T-helper 1 cell treated with Interleukin-12 subunit alpha and Interleukin-12 subunit beta and Interleukin-4 antibody, amounts not matched to agents 30 μg/mL and 1 μg/mL, for 36 hours (primary cell): Measurements from ENCODE around the gene SNX30.

Source experiments
- H3K27ac Mint-ChIP-seq: one replicate; pipeline ENCODE4 v1.8.0; 2021; ENCODE audit warnings: mild to moderate bottlenecking, mixed read lengths
- H3K27me3 Mint-ChIP-seq: one replicate; pipeline ENCODE4 v1.8.0; 2021; ENCODE audit warnings: low read depth, mixed read lengths
- H3K36me3 Mint-ChIP-seq: one replicate; pipeline ENCODE4 v1.8.0; 2021; ENCODE audit warnings: low read depth, mixed read lengths
- H3K4me1 Mint-ChIP-seq: one replicate; pipeline ENCODE4 v1.8.0; 2021; ENCODE audit warnings: low read depth, mixed read lengths
- H3K4me3 Mint-ChIP-seq: one replicate; pipeline ENCODE4 v1.8.0; 2021; ENCODE audit warnings: mild to moderate bottlenecking, moderate library complexity, mixed read lengths
- H3K9me3 Mint-ChIP-seq: one replicate; pipeline ENCODE4 v1.8.0; 2021; ENCODE audit warnings: mixed read lengths

The SNX30 gene

DNA sequence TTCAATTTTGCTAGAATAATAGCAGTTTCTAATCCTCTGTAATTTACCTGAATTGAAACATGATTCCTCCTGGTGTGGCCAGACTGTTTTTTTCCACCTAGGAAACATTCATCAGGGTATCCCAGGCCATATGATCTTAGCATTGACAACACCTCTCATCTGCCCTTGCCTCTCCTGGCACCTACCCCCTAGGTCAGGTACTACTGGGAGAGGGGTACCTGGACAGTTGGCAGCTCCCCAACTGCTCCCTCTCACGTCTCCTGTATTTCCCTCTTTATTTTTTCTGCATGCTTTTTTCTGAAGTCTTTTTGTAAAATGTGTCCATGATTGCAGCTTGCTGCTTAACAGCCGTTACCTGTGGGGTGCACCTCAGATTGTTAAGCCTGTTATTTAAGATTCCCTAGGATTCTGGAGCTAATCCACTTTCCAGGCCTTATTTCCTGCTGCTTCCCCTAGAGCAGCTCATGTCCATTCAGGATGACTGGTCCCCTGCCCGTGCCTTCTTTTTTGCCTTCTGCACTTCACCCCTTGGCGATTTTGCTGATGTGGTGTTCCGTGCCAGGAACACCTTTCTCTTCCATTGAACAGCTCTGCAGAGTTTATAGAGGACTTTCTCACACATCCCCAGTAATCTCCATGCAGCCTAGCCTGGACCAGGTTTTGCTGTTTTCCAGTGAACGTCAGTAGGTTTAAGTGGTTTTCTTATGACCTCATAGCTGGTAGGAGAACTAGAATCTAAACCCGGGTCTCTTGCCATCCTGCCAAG lies 33.6 kb downstream of the SNX30 start:
- Mint-ChIP-seq H3K4me3 (no peak overlapping the region), H3K4me1 (peaks cover 18% of the 10 kb centered on the region), H3K36me3 (no peaks in the 10 kb centered on the region), H3K27me3 (peaks cover 9% of the 10 kb centered on the region), H3K9me3 (no peaks in the 10 kb centered on the region), H3K27ac (no peak overlapping the region)

DNA sequence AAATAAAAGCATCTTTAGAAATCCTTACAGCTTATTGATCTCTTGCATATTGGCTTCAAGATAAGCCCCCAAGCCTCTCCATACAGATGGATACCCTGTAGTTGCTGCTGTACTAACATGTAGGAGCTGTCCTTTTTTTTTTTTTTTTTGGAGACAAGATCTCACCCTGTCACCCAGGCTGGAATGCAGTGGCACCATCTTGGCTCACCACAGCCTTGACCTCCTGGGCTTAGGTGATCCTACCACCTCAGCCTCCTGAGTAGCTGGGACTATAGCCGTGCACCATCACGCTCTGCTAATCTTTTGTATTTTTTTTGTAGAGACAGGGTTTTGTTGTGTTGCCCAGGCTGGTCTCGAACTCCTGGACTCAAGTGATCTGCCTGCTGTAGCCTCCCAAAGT lies 35.4 kb downstream of the SNX30 start:
- Mint-ChIP-seq H3K27me3 (peaks cover 9% of the 10 kb centered on the region), H3K4me3 (no peak overlapping the region), H3K36me3 (no peaks in the 10 kb centered on the region), H3K9me3 (no peaks in the 10 kb centered on the region), H3K27ac (no peak overlapping the region), H3K4me1 (peaks cover 11% of the 10 kb centered on the region)

DNA sequence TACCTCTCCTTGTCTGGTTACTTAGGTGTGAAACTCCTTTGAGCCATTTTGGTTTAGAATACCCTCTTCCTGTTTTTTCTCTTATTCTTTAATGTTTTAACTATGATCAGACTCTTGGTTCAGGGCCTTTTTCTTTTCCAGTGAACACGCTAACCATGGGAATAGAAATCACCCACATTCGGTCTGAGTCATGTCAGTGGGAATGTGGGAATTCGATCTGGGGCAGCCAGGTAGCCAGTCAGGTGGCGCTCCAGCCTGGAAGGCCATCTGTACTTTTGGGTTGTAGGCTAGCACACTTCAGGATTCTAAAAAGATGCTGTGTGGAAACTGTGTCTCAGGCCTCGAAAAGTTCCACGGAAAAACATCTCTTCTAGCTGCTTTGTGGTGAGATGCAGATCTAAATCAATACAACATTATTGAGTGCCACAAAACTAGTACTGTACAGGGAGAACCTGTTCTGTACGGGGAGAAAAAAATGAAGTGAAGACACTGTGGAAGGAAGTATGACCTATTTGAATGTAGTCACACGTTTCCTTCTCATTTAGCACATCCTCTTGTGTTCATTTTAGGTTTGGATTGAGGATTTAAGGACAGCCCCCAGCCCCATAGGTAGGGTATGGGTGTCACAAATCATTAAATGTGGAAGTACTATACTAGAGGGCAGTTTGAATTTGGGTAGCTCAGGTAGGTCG lies 36.4 kb downstream of the SNX30 start:
- peaks cover 9% of the 10 kb centered on the region for H3K27me3 Mint-ChIP-seq
- peaks cover 11% of the 10 kb centered on the region for H3K4me1 Mint-ChIP-seq
- H3K9me3 Mint-ChIP-seq = no peaks in the 10 kb centered on the region
- H3K4me3 Mint-ChIP-seq = no peak overlapping the region
- no peak overlapping the region for H3K27ac Mint-ChIP-seq
- no peaks in the 10 kb centered on the region for H3K36me3 Mint-ChIP-seq

DNA sequence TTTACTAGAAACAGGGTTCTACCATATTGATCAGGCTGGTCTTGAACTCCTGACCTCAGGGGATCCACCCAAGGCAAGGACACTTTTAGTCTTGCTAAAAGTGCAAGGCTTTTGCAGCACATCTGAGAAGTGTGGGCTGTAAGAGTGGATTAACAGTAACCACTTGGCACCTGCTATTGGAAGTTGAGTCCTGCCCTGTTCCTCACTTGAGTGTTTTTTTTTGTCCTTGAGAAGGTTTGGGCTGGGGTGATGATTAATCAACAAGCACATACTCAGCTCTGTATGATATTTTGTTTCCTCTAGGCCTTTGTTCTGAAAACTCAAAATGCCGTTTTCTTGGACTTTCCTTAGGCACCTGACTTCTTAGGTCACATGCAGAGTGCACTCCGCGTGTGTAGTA lies 37.4 kb downstream of the SNX30 start:
- peaks cover 5% of the 10 kb centered on the region for H3K27me3 Mint-ChIP-seq
- H3K27ac Mint-ChIP-seq = no peak overlapping the region
- H3K36me3 Mint-ChIP-seq = no peaks in the 10 kb centered on the region
- no peak overlapping the region for H3K4me3 Mint-ChIP-seq
- H3K4me1 Mint-ChIP-seq = peaks cover 15% of the 10 kb centered on the region
- H3K9me3 Mint-ChIP-seq = no peaks in the 10 kb centered on the region

DNA sequence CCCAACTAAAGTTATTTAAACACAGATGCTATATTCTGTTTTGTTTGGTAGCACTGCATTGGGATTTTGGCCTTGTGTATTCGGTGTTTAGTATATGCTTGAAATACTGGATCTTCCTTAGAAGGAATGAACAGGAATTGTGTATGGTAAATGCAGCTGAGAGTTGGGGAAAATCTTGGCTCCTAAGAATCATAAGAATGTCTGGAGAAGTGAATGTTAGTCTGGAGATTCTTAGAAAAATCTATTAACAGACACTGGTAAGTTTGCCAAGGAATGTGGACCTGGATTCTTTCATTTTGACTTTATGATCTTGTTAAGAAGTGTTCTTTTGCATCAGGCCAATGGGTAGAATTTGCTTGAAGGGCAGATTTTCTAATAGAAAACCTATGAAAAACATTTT lies 38.9 kb downstream of the SNX30 start:
- Mint-ChIP-seq H3K4me1 (peaks cover 17% of the 10 kb centered on the region), H3K27me3 (no peaks in the 10 kb centered on the region), H3K27ac (no peak overlapping the region), H3K4me3 (no peak overlapping the region), H3K36me3 (no peaks in the 10 kb centered on the region), H3K9me3 (no peaks in the 10 kb centered on the region)

DNA sequence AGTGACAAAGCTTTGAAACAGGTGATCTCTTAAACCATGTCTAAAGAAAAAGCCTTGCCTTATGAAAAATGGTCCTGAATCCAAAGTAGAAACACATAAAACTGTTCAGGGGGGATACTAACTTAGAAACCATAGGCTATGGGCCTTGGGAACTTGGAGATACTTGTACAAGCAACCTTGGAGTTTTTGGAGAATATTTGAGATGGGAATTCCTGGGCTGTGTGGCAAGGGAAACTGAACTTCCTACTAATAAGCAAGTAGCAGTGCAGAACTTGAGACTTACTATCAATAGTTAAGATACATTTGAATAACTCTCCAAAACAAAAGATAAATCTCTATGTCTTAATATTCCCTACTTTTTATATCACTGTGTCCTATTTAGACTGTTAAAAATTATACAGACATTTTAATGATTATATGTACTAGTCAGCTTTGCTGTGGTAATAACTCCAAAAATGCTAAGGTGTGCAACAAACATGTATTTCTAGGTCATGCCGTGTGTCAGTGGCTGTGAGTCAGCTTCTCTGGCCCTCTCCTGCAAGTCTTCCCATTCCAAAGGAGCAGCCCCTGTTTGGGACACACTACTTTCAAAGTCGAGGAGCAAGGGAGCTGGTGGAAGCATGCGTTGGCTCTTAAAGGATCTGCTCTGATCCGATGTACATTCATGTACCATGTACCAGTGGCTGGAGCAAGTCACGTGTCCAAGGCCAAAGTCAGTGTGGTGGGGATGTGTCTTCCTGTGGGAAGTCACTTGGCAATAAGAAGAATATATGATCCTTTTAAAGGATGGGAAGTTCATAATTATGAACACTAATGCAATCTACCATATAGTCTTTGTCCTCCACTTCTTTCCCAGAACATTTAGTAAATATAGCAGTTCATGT lies 39.6 kb downstream of the SNX30 start:
- Mint-ChIP-seq H3K4me3 (no peak overlapping the region), H3K27me3 (no peaks in the 10 kb centered on the region), H3K4me1 (peaks cover 17% of the 10 kb centered on the region), H3K36me3 (no peaks in the 10 kb centered on the region), H3K9me3 (no peaks in the 10 kb centered on the region), H3K27ac (no peak overlapping the region)

DNA sequence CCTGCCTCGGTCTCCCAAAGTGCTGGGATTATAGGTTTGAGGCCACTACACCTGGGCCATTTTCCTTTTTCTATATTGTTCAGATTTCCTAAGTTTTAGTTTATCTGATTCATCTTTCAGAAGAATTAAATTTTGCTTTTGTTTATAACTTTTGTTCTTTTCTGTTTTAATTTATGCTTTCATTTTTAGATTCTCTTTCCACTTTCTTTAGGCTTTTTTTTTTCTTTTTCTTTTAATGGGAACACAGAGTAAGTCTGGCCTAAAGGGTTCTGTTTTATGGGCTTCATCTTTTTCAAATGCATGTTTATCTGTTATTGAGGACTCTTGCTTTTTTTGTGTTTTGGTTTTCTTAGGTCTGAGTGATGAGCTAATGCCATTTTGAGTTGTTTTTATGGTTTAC lies 42.1 kb downstream of the SNX30 start:
- peaks cover 9% of the 10 kb centered on the region for H3K4me1 Mint-ChIP-seq
- H3K27me3 Mint-ChIP-seq = no peaks in the 10 kb centered on the region
- no peaks in the 10 kb centered on the region for H3K9me3 Mint-ChIP-seq
- no peak overlapping the region for H3K4me3 Mint-ChIP-seq
- H3K36me3 Mint-ChIP-seq = no peaks in the 10 kb centered on the region
- no peak overlapping the region for H3K27ac Mint-ChIP-seq

DNA sequence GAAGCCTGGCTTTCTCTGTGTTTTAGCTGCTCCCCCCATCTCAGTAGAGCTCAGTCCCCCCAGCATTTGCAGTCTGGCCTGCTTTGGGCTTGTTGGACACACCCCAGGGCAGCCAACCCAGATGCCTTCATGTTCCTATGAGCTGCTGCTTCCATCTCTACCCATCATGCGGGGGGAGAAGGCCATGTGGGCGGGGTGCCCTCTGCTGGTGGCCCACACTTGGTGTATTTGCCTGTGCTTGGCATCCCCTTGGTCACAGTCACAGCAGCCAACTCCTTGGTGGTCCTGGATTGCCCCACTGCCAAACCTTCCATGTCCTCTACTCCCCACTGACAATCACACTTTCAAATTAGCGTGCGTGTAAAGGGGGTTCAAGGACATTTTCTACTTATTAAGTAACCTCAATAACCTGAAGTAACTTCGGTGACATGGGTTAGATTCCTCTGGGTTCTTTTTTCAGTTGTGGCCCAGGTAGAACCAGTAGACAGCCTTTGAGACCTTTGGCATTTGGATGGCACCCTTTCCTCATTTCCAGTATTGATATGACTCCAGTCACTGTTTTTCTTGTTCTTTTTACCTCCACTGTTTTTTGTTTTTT lies 42.8 kb downstream of the SNX30 start:
- H3K4me1 Mint-ChIP-seq = peaks cover 9% of the 10 kb centered on the region
- H3K27me3 Mint-ChIP-seq = no peaks in the 10 kb centered on the region
- no peak overlapping the region for H3K4me3 Mint-ChIP-seq
- no peaks in the 10 kb centered on the region for H3K36me3 Mint-ChIP-seq
- no peaks in the 10 kb centered on the region for H3K9me3 Mint-ChIP-seq
- H3K27ac Mint-ChIP-seq = no peak overlapping the region

DNA sequence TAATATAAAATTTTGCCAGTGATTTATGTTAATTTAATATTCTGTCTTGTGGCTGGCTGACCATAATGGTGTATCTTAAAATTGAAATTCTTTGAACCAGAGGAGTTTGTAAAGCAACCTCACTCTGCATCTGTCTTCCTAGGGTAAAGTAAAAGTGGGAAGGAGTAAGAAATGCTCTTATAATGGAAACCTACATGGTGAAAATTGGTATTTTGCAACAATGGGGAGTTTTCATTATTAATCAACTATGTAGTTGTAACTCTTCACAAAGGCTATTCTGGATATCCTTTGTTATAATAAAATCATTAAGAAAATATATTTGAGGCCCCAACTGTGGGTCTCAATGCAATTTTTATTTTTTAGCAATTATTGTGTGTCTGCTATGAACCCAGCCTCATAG lies 44.2 kb downstream of the SNX30 start:
- no peak overlapping the region for H3K27ac Mint-ChIP-seq
- no peaks in the 10 kb centered on the region for H3K9me3 Mint-ChIP-seq
- peaks cover 7% of the 10 kb centered on the region for H3K4me1 Mint-ChIP-seq
- H3K4me3 Mint-ChIP-seq = no peak overlapping the region
- H3K27me3 Mint-ChIP-seq = no peaks in the 10 kb centered on the region
- H3K36me3 Mint-ChIP-seq = no peaks in the 10 kb centered on the region

DNA sequence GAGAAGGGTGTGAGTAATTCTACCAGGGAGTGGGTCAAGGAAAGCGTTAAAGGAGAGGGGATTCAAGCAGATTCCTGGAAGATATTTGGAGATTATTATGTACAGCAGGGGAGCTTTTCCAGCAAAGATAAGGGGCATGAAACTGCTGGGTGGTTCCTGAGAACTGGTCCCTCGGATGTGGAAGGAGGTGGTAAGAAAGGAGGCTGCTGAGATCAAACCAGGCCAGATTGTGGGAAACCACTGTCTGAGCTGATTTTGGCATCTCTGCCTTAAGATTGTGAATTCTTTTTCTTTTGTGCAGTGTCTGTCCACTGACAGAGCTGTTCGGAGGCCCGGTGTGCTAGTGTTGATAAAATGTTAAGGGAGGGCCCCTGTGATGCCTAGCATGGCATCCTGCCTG lies 45.4 kb downstream of the SNX30 start:
- no peak overlapping the region for H3K4me3 Mint-ChIP-seq
- no peaks in the 10 kb centered on the region for H3K36me3 Mint-ChIP-seq
- H3K4me1 Mint-ChIP-seq = peaks cover 7% of the 10 kb centered on the region
- H3K27ac Mint-ChIP-seq = no peak overlapping the region
- H3K27me3 Mint-ChIP-seq = no peaks in the 10 kb centered on the region
- no peaks in the 10 kb centered on the region for H3K9me3 Mint-ChIP-seq

DNA sequence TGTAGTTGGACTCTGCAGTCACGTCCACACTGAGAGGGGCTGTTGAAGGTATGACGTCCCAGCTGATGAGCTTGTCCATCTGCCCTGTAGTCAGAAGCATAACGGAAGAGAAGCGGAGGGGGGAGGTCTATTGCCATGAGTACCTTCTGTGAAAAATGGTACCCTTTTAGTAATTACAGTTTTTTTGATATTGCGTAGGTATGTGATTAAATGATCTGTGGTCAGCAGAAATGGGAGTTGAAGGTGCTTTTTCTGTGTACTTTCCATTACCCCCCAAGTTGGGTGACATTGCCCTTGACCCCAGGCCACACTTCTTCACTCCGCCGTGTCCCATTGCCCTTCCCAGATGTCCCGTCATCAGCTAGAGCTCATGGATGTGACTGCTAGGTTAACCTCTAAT lies 45.9 kb downstream of the SNX30 start:
- no peaks in the 10 kb centered on the region for H3K36me3 Mint-ChIP-seq
- no peak overlapping the region for H3K4me3 Mint-ChIP-seq

DNA sequence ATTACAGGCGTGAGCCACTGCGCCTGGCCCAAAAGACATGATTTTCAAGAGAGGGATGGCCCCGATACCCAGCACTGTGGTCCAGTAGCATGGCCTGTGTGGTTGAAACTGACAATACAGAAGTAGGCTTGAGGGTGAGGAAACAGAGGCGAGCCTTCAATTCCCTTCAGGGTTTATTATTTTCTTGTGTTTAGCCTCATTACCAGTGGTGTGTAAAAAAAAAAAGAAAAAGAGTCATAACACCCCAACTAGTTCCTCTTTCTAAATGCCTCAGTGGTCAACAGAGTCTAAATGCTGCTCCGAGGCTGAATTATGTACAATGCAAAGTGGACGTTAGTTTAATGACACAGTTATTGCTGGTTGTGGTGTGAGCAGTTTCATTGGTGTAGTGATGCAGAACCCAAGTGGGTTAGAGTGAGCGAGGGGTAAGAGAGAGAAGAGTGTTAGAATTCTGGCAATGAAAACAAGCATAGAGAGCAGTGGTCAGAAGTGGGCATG lies 58.8 kb downstream of the SNX30 start:
- Mint-ChIP-seq H3K9me3 (no peaks in the 10 kb centered on the region), H3K4me1 (no peaks in the 10 kb centered on the region), H3K27ac (no peak overlapping the region), H3K4me3 (no peak overlapping the region), H3K27me3 (no peaks in the 10 kb centered on the region), H3K36me3 (no peaks in the 10 kb centered on the region)

More for the DNA sequence above, 45.9 kb downstream of the SNX30 start:
- no peaks in the 10 kb centered on the region for H3K27me3 Mint-ChIP-seq
- no peaks in the 10 kb centered on the region for H3K9me3 Mint-ChIP-seq
- H3K4me1 Mint-ChIP-seq = peaks cover 7% of the 10 kb centered on the region
- H3K27ac Mint-ChIP-seq = no peak overlapping the region

DNA sequence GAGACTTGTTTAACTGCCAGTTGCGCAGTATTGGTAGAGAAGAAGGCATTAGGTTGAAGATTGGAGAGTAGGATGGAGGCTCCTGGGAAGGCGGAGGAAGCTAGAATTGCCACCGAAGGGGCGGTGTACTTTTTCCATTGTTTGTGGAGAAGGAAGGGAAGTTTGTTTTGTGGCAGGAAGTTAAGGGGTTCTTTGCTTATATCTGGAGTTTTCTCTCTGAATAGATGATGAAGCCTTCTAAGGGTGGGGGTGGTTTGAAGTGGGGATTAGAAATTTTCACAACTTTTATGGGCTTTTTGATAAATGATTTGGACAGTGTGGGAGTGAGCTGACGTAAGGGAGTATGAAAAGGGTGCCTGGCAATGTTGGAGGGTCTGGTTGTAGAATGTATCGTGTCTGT lies 59.3 kb downstream of the SNX30 start:
- Mint-ChIP-seq H3K4me1 (no peaks in the 10 kb centered on the region), H3K27me3 (no peaks in the 10 kb centered on the region), H3K4me3 (no peak overlapping the region), H3K27ac (no peak overlapping the region), H3K36me3 (no peaks in the 10 kb centered on the region), H3K9me3 (no peaks in the 10 kb centered on the region)

DNA sequence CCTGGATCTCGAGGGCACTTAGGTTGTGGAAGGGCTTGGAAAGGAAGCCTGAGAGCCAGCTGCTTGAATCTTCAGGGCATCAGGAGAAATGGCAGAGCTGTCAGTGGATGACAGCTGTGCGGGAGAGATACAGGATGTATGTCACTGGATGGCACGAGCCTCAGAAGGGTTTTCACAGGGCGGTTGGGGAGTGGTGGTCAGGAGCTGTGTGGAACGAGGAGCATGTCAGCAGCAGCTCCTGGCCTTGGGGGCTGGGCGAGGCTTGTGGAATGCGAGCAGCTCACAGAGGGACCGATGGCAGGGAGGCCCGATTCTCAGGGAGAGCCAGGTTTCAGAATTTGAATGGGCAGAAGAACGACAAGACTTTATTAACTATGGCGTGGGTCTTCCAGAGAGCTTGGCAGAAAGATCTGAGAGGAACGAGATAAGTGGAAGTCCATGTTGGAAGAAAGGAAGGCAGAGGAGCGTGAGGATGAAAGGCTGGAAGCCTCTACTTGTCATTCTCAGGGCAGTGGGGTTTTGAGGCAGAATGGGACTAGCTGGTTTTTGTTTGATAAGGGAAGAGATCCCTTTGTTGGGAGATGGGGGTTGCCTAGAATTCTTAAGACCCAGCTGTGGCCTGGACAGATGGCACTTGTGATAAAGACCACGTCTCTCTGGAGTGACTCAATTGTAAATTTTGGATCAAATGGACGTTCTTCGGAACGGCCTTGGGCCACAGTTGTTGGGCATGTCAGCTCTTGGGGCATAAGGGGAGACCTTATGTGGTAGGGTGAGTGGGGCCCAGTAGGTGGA lies 60.3 kb downstream of the SNX30 start:
- no peak overlapping the region for H3K4me3 Mint-ChIP-seq
- H3K27ac Mint-ChIP-seq = no peak overlapping the region
- H3K36me3 Mint-ChIP-seq = no peaks in the 10 kb centered on the region
- H3K4me1 Mint-ChIP-seq = no peaks in the 10 kb centered on the region
- H3K27me3 Mint-ChIP-seq = no peaks in the 10 kb centered on the region
- no peaks in the 10 kb centered on the region for H3K9me3 Mint-ChIP-seq
